Measurements from ENCODE around the gene FRYL. TPM values are rescaled to one million over a fixed set of nuclear protein-coding genes. Genes with fewer than 3 reads are reported as not detected.

FRYL gene
- total and polyA plus RNA-seq, 2 of the 8 experiments (the other 6 are each of a cell fraction or from before 2014, with no cell fraction given) = 8.0 to 36.5 TPM

DNA sequence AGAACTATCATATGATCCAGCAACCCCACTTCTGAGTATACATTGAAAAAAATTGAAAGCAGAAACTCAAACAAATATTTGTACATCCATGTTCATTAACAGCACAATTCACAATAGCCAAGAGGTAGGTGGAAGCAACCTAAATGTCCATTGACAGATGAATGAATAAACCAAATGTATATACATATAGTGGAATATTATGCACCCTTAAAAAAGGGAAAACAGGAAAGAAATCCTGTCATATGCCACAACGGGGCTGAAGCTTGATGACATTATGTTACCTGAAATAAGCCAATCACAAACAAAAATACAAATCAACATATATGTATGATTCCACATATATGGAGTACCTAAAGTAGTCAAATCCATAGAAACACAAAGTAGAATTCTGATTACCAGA lies 222.1 kb downstream of the FRYL start:
- H2BK15ac ChIP-seq (ENCODE audit: low read length) = no peak overlapping the region
- no peak overlapping the region for H2BK12ac ChIP-seq (ENCODE audit: low read depth, low read length)
- CTCF ChIA-PET (ENCODE audit: partially characterized antibody) = interaction anchor here (1.0 to 3.7 kb wide), 6 partner anchors 12 to 320 kb away, joined by 3 to 12 read pairs (median 4); no protein-coding TSS in a partner anchor
- no peak overlapping the region for H2AFZ ChIP-seq (ENCODE audit: low read length)
- no peak overlapping the region for H4K8ac ChIP-seq (ENCODE audit: extremely low read depth, insufficient read depth, low read length)
- POLR2A ChIA-PET (ENCODE audit: partially characterized antibody) = no interaction called here
- H3K18ac ChIP-seq (ENCODE audit: extremely low read depth, low read length) = no peak overlapping the region
- H3K27me3 ChIP-seq (replicated peaks in 1 of 4; ENCODE audit: control insufficient read depth in 3 of 4, extremely low read depth in 1 of 4, insufficient read depth in 3 of 4, low read length in 3 of 4) = no peaks in the 10 kb centered on the region
- WGBS, 2 experiments (ENCODE audit: extremely low coverage in 1 of 2, insufficient coverage in 1 of 2, insufficient read length in 1 of 2, insufficient replicate concordance in 2 of 2, low coverage in 1 of 2, low lambda C conversion rate in 2 of 2, missing lambda C conversion rate in 1 of 2) = 89% methylated on average over 1 of the region's 1 CpG; no CpG with 5 or more reads in 1 of the 2 experiments
- no peak overlapping the region for H3K9ac ChIP-seq (replicated peaks in 1 of 4; ENCODE audit: extremely low read depth in 1 of 4, low read depth in 3 of 4, low read length in 3 of 4)
- H3K14ac ChIP-seq (ENCODE audit: insufficient read length) = no peak overlapping the region
- DNase-seq (ENCODE audit: low read depth in 1 of 2, low spot score in 2 of 2) (no peak), FAIRE-seq (no peak)
- no peaks in the 10 kb centered on the region for H3K9me3 ChIP-seq (ENCODE audit: insufficient read depth in 2 of 2, low read depth in 1 of 2, low read length in 1 of 2)
- no peak overlapping the region for H3K56ac ChIP-seq (replicated peaks; ENCODE audit: insufficient read length, low read depth, low read length)
- no peak overlapping the region for H3K4ac ChIP-seq (replicated peaks; ENCODE audit: insufficient read length, low read depth, low read length)
- H3K4me2 ChIP-seq (ENCODE audit: insufficient read depth in 1 of 2, low read depth in 2 of 2, low read length in 2 of 2) = no peak overlapping the region
- H3K4me1 ChIP-seq (replicated peaks in 1 of 4; ENCODE audit: control insufficient read depth in 3 of 4, insufficient read depth in 4 of 4, low read length in 3 of 4) = no peaks in the 10 kb centered on the region
- H3K79me1 ChIP-seq (ENCODE audit: low read depth, low read length) = no peaks in the 10 kb centered on the region; the same call in 1 of the 2 replicates
- H4K5ac ChIP-seq (ENCODE audit: insufficient read length, low read depth, low read length) = no peak overlapping the region
- H3K79me2 ChIP-seq (ENCODE audit: control insufficient read depth in 1 of 2, insufficient read depth in 2 of 2, low read length in 2 of 2) = no peaks in the 10 kb centered on the region
- no peak overlapping the region for H2BK20ac ChIP-seq (ENCODE audit: low read length)
- no peak overlapping the region for H2BK120ac ChIP-seq (replicated peaks; ENCODE audit: low read depth, low read length)
- no peak overlapping the region for H3K23ac ChIP-seq (ENCODE audit: insufficient read length)
- no peak overlapping the region for H3K4me3 ChIP-seq (ENCODE audit: extremely low read depth in 1 of 4, insufficient read depth in 2 of 4, low read depth in 3 of 4, low read length in 4 of 4)
- H2BK5ac ChIP-seq (ENCODE audit: low read depth, low read length) = no peak overlapping the region
- no peaks in the 10 kb centered on the region for H3K23me2 ChIP-seq (ENCODE audit: low read depth, low read length)
- TF ChIP-seq ASH2L (IDR thresholded peaks at IDR 0.05; ENCODE audit: low read length) (no peak), EP300 (IDR thresholded peaks at IDR 0.05; ENCODE audit: borderline replicate concordance in 1 of 2, low read depth in 2 of 2, low read length in 2 of 2) (no peak), KDM5A (IDR thresholded peaks at IDR 0.05; ENCODE audit: low read length) (no peak), FOSL1 (IDR thresholded peaks at IDR 0.05; ENCODE audit: insufficient read depth, low read depth, low read length) (no peak), CREB1 (IDR thresholded peaks at IDR 0.05) (no peak), SRF (IDR thresholded peaks at IDR 0.05; ENCODE audit: low read depth, low read length) (no peak), CBX8 (IDR thresholded peaks at IDR 0.05; ENCODE audit: borderline replicate concordance, low read depth, low read length) (no peak), BCL11A (IDR thresholded peaks at IDR 0.05; ENCODE audit: low read depth in 2 of 2, low read length in 2 of 2) (no peak)
- peaks cover 2 to 42% (median 18%) of the 10 kb centered on the region in 4 experiments; a peak in 7 of 8 replicates for H3K36me3 ChIP-seq (ENCODE audit: control insufficient read depth in 2 of 4, insufficient read depth in 4 of 4, low read length in 3 of 4)
- peaks cover 0 to 2% of the 10 kb centered on the region in 2 experiments for H4K20me1 ChIP-seq (replicated peaks in 1 of 2; ENCODE audit: control insufficient read depth in 1 of 2, insufficient read depth in 2 of 2, low read length in 2 of 2)
- no peak overlapping the region for H3K27ac ChIP-seq (ENCODE audit: low read depth, low read length)
- no peak overlapping the region for H2AK5ac ChIP-seq (ENCODE audit: low read depth, low read length)
- no peak overlapping the region for H4K91ac ChIP-seq (replicated peaks; ENCODE audit: insufficient read length, low read length)

All from H1 (cell line).